ENCODE results near the gene DENND2A.
"Not testable (repeated sequence)": the region's sequence is repeated elsewhere in the genome, so short reads cannot be mapped to it uniquely, and the experiment has no call there.

The DENND2A gene, protein sequence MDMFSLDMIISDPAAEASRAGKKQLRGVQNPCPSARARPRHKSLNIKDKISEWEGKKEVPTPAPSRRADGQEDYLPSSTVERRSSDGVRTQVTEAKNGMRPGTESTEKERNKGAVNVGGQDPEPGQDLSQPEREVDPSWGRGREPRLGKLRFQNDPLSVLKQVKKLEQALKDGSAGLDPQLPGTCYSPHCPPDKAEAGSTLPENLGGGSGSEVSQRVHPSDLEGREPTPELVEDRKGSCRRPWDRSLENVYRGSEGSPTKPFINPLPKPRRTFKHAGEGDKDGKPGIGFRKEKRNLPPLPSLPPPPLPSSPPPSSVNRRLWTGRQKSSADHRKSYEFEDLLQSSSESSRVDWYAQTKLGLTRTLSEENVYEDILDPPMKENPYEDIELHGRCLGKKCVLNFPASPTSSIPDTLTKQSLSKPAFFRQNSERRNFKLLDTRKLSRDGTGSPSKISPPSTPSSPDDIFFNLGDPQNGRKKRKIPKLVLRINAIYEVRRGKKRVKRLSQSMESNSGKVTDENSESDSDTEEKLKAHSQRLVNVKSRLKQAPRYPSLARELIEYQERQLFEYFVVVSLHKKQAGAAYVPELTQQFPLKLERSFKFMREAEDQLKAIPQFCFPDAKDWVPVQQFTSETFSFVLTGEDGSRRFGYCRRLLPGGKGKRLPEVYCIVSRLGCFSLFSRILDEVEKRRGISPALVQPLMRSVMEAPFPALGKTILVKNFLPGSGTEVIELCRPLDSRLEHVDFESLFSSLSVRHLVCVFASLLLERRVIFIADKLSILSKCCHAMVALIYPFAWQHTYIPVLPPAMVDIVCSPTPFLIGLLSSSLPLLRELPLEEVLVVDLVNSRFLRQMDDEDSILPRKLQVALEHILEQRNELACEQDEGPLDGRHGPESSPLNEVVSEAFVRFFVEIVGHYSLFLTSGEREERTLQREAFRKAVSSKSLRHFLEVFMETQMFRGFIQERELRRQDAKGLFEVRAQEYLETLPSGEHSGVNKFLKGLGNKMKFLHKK

DNA sequence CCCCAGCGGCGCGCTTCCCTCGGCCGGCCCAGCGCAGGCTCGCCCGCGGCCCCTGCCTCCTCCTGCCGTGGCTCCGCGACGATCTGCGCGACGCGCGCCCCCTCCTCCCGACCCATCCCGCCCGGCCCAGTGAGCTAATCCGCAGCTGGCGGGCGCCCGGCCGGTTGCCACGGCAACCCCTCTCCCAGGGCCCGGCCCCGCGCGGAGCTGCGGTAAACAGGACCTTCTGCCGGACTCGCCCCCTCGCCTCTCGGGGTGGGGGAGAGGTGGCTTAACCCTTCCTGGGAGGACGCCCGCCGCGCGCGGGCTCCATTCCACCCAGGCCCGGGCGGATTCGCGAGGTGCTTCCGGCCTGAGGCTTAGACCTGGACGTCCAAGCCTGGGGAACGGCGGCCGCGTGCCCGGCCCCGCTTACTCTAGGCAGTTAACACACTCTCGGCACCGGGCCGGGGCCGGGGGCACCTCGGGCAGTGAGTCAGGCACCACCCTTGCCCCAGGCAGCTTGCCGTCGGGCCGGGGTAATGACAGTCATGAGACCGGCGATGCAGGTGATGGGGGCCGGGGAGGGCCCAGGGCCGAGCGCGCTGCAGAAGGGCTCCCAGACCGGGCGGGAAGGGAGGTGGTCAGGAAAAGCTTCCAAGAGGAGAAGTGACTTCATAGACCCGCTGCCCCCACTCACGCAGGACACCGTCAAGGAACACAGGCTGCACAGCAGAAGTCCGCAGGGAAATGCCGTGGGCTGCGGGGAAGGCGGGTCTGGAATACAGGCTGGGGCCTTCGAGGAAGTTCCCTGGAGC is at the start of gene DENND2A:
TSS of gene DENND2A (minus strand) at position 87 of the 797 bp plus-strand sequence. CDS start 38,416 bp downstream, outside the sequence.
- peak; percentile 17 to 23 for ATAC-seq

GRCh38 chr7:140689199-140690152 is 48.9 kb upstream of the DENND2A start:
- ATAC-seq: no peak

- ATAC-seq: no peak
Observed at GRCh38 chr7:140688341-140688740, 47.7 kb upstream of the DENND2A start.

- no peak for ATAC-seq
Observed at GRCh38 chr7:140686921-140687320, 46.3 kb upstream of the DENND2A start.

DNA sequence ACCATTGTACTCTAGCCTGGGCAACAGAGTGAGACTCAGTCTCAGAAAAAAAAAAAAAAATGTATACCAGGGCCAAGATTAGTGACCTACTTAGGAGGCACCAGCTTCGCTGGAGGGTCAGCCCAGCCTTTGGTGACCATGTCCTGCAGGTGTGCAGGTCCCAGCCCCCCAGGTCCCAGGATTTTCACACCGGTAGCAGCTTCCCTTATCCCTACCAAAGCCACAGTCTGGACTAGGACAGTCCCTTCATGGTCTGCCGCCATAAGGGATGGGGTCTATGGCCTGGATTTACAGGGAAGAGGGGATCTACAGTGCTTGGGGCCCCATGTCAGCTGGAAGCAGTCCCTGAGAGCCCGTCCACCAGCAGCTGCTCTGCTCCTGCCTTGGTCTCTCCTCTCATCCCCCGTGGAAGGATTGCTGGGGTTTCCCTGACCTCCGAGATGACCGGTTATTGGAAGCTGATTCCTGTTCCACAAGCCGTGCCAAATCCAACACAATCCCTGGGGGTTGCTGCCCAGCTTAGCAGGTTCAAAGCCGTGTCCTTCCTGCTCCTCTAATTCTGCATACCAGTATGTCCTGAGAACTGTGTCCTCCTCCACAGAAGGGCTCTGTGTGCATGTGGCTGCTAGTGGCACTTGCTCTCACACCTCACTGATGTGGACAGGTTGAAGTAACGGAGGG is 44.9 kb upstream of the DENND2A start:
- ATAC-seq: no peak

GRCh38 chr7:140684066-140684950 is 43.7 kb upstream of the DENND2A start:
- no peak for ATAC-seq

GRCh38 chr7:140683657-140684056 is 43.0 kb upstream of the DENND2A start:
- no peak for ATAC-seq

DNA sequence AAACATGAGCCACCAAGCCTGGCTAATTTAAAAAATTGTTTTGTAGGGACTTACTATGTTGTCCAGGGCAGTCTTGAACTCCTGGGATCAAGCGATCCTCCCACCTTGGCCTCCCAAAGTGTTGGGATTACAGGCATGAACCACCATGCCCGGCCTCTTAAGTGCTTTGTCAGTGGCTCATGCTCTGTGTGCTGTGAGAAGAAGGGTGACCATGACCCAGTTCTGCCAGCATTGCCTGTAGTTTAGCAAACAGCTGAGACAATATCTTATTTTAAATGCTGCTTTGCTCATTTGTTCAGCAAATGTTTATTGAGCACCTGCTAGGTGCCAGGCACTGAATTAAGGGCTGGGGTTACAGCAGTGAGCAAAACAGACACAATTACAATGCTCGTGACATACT is 41.2 kb upstream of the DENND2A start:
- ATAC-seq: no peak

GRCh38 chr7:140680886-140681285 is 40.3 kb upstream of the DENND2A start:
- no peak for ATAC-seq

- ATAC-seq: no peak
Observed at GRCh38 chr7:140679186-140679585, 38.6 kb upstream of the DENND2A start.

DNA sequence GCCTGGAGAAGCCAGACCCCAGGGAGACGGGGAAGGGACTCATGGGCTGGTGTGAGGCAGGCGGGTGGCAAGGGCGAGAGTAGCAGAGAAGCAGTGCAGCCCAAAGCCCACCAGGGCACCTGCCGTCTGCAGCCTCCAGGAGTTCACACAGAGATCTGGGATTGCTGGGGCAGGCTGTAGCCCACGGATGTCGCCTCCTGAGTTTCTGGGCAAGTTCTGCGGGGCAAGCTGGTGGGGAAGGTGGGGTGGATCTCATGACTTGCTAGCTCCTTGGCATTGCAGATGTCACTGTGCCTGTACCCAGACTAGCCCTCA is 38.2 kb upstream of the DENND2A start:
- ATAC-seq: no peak

DNA sequence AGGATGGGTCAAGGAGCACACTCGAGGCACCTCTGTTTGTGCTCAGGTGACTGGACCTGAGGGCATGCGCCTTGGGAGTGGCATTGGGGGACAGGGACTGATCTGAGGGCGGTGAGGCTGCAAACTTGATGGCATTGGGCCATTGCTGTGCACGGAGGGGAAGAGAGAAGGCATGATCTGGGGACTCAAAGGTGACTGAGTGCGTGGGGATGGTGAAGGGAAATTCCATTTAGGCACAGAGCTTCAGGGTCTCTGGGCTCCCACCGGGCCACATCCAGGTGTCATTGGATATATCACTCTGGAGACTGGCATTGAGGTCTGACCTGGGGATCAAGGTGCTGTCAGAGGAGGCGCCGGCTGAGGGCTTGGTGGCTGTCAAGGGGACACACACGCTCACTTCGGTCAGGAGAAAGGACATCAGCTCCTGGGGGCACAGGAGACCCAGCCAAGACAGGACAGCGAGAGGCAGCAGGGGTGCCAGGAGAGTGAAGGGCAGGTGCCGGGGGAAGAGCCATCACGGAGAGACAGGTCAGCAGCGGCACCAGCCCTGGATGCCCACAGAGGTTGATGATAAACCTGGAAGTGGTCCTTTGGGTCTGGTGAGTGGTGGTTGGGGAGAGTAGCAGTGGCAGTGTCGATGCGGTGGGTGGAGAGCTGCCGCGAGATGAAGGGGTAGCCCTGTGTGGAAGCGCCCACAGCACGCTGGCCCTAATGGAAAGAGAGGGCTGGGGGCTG is 37.6 kb upstream of the DENND2A start:
- ATAC-seq: no peak

DNA sequence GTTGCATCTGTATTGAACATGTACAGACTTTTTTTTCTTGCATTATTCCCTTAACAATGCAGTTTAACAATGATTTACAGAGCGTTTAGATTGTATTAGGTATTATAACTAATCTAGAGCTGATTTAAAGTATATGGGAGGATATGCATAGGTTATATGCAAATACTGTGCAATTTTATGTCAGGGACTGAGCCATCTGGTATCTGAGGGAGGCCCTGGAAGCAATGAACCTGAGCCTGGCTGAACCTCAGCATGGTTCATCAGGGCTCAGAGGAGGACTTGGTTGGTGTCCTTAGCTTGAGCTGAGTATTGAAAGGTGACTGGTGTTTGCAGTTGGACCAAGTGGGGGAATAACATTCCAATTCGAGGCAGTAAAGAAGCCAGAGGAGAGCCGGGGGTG is 36.9 kb upstream of the DENND2A start:
- no peak for ATAC-seq

- not testable (repeated sequence) for ATAC-seq
Observed at GRCh38 chr7:140676956-140677355, 36.3 kb upstream of the DENND2A start.

DNA sequence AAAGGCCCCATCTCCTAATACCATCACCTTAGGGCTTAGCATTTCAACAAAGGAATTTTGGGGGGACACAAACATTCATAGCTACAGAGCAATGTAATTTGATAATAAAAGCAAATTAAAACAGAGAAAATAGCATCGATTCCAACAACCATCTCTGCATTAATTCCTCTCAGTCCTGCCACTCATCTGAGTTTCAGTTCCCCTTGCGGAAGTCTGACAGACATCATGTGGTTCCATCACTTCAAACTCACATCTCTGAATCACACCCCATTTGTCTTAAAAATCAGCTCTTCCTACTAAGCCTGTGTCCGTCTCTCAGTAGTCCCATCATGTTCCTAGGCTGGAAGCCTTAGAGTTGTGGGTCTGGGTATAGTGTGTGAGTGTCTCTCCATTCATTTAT is 35.7 kb upstream of the DENND2A start:
- no peak for ATAC-seq

GRCh38 chr7:140675726-140676125 is 35.1 kb upstream of the DENND2A start:
- no peak for ATAC-seq

DNA sequence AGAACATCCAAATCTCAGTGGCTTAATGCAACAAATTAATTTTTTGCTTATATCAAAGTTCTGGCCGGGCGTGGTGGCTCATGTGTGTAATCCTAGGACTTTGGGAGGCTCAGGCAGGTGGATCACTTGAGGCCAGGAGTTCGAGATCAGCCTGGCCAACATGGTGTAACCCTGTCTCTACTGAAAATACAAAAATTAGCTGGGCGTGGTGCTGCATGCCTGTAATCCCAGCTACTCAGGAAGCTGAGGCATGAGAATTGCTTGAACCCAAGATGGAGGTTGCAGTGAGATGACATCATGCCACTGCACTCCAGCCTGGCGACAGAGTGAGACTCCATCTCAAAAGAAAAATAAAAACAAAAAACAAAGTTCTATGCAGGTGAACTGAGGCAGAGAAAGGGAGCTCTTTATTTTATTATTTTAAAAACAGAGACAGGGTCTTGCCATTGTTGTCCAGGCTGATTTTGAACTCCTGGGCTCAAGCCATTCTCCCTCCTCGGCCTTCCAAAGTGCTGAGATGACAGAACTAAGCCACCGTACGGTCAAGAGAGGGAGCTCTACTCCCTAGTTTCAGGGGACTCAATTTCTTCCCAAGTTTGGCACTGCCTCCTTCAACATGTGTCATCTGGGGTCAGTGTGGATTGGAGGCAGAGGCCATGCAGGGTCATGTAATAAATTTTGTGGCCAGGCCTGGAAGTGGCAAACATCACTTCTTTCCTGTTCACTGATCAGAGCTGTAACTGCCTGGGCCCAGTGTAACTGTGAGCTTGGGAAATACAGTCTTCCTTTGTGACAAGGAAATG is 34.5 kb upstream of the DENND2A start:
- no peak for ATAC-seq

- no peak for ATAC-seq
Observed at GRCh38 chr7:140674356-140674800, 33.8 kb upstream of the DENND2A start.

Data from activated CD4-positive, CD25-positive, alpha-beta regulatory T cell treated with anti-CD3 and anti-CD28 coated beads, Interleukin-2, amount 50 U/mL, for 24 hours (primary cell).